Endothelial cell of umbilical vein (primary cell): ENCODE results near the gene PLXNB2. TPM values are rescaled to one million over a fixed set of nuclear protein-coding genes. Genes with fewer than 3 reads are reported as not detected.

Experiments used
- BruUV-seq: library from RNA; stranded (reverse); fragments of 400-500 nt; replicated peaks from 2 replicates; lab custom pipeline; 2021; lab: Mats Ljungman, UMichigan
- CTCF ChIA-PET: fragments of 300-600, 350-600 bp; sonication (Branson Sonifier 250); formaldehyde crosslinking; loops from one replicate; lab custom pipeline; 2021; ENCODE audit warnings: antibody characterized with exemption, inconsistent platforms; lab: Charles Lee
- POLR2A ChIA-PET: fragments of 300-600, 350-600 bp; sonication (Branson Sonifier 250); formaldehyde crosslinking; loops from one replicate; lab custom pipeline; 2021; ENCODE audit warnings: antibody characterized with exemption, inconsistent platforms; lab: Charles Lee
- DNase-seq: peaks from one replicate; pipeline ENCODE4 v3.0.0-alpha.2; 2011; ENCODE audit warnings: low read depth, low spot score
- FAIRE-seq: peaks from 2 replicates; lab custom pipeline; 2011; peaks lifted over from hg19 to GRCh38; lab: Jason Lieb, UNC
- H2AFZ ChIP-seq: 2 replicates; pipeline ENCODE4 v1.6.0; 2012; ENCODE audit warnings: low read depth, low read length, control low read depth, inconsistent platforms
- H3K27ac ChIP-seq: 2 replicates; pipeline ENCODE4 v1.5.1; 2011; ENCODE audit warnings: low read depth, mild to moderate bottlenecking, control low read depth, low read length, moderate library complexity; ENCODE audit not compliant: insufficient read depth
- H3K27me3 ChIP-seq, 2 experiments: 2 replicates each; pipeline versions ENCODE4 v1.6.0 to v1.6.1; 2011; ENCODE audit warnings: low read length in 2 of 2, mixed read lengths in 1 of 2; ENCODE audit not compliant: control insufficient read depth in 2 of 2, insufficient read depth in 2 of 2
- H3K36me3 ChIP-seq, 2 experiments: 2 replicates in 1 of 2; 3 replicates in 1 of 2; pipeline ENCODE4 v1.5.1; 2011; ENCODE audit warnings: low read length in 2 of 2, mild to moderate bottlenecking in 1 of 2, moderate library complexity in 1 of 2; ENCODE audit not compliant: control insufficient read depth in 2 of 2, insufficient read depth in 2 of 2; ENCODE audit errors: extremely low read depth in 1 of 2
- H3K4me1 ChIP-seq: 3 replicates; pipeline ENCODE4 v1.5.1; 2011; ENCODE audit warnings: mild to moderate bottlenecking, low read length; ENCODE audit not compliant: control insufficient read depth, insufficient read depth; ENCODE audit errors: extremely low read depth
- H3K4me2 ChIP-seq: 2 replicates; pipeline ENCODE4 v1.6.1; 2011; ENCODE audit warnings: low read length, control low read depth, mixed read lengths; ENCODE audit not compliant: insufficient read depth
- H3K4me3 ChIP-seq, 3 experiments: fragments of 200-600 bp in 1 of 3; sonication (generic), shearing (Covaris generic) in 1 of 3; replicated peaks in 1 of 3; 2 replicates each; pipeline ENCODE4 v1.5.1; 2011 to 2016; ENCODE audit warnings: control low read depth in 3 of 3, low read length in 3 of 3, mild to moderate bottlenecking in 2 of 3, inconsistent platforms in 1 of 3, low read depth in 1 of 3, moderate library complexity in 1 of 3; ENCODE audit not compliant: insufficient read depth in 1 of 3
- H3K79me2 ChIP-seq: 2 replicates; pipeline ENCODE4 v1.6.0; 2012; ENCODE audit warnings: low read length, inconsistent platforms; ENCODE audit not compliant: control insufficient read depth, insufficient read depth
- H3K9ac ChIP-seq: replicated peaks from 2 replicates; pipeline ENCODE3; 2011; ENCODE audit warnings: low read length, control low read depth; ENCODE audit not compliant: insufficient read depth; ENCODE audit errors: extremely low read depth
- H3K9me1 ChIP-seq: replicated peaks from 3 replicates; pipeline ENCODE4 v1.6.0; 2011; ENCODE audit warnings: mild to moderate bottlenecking, low read length; ENCODE audit not compliant: control insufficient read depth, insufficient read depth; ENCODE audit errors: extremely low read depth
- H3K9me3 ChIP-seq: replicated peaks from 2 replicates; pipeline ENCODE4 v1.5.1; 2012; ENCODE audit warnings: low read length, inconsistent platforms; ENCODE audit not compliant: control insufficient read depth, insufficient read depth
- H4K20me1 ChIP-seq: replicated peaks from 2 replicates; pipeline ENCODE3; 2011; ENCODE audit warnings: mild to moderate bottlenecking, low read length; ENCODE audit not compliant: control insufficient read depth, insufficient read depth; ENCODE audit errors: extremely low read depth
- EZH2 ChIP-seq: IDR thresholded peaks from 2 replicates; pipeline ENCODE4 v1.6.1; 2012; ENCODE audit warnings: borderline replicate concordance, low read depth, mild to moderate bottlenecking, moderate library complexity, low read length, inconsistent platforms; ENCODE audit not compliant: severe bottlenecking
- FOS ChIP-seq: IDR thresholded peaks from 2 replicates; pipeline ENCODE4 v1.6.1; 2011; ENCODE audit warnings: mild to moderate bottlenecking, low read length, moderate library complexity, borderline replicate concordance; ENCODE audit not compliant: insufficient read depth
- GATA2 ChIP-seq: IDR thresholded peaks from 2 replicates; pipeline ENCODE4 v1.7.0; 2011; ENCODE audit warnings: low read depth, mild to moderate bottlenecking, moderate library complexity, mixed read lengths, low read length; ENCODE audit not compliant: insufficient read length, insufficient read depth
- JUN ChIP-seq: IDR thresholded peaks from 2 replicates; pipeline ENCODE4 v1.6.1; 2011; ENCODE audit warnings: borderline replicate concordance, low read depth; ENCODE audit not compliant: insufficient read length, insufficient read depth
- MYC ChIP-seq: IDR thresholded peaks from one replicate; pipeline ENCODE4 v1.6.1; 2011; ENCODE audit warnings: mild to moderate bottlenecking, low read depth, low read length
- POLR2A ChIP-seq: IDR thresholded peaks from 2 replicates; pipeline ENCODE4 v1.6.1; 2012; ENCODE audit warnings: low read depth, mild to moderate bottlenecking, control low read depth, low read length
- POLR2AphosphoS5 ChIP-seq: IDR thresholded peaks from 2 replicates; pipeline ENCODE4 v1.6.1; 2012; ENCODE audit warnings: low read depth, mild to moderate bottlenecking, control low read depth, low read length, moderate library complexity; ENCODE audit not compliant: insufficient read depth
- dilution Hi-C: fragments of 300-500 bp; cut with MboI; formaldehyde crosslinking; loops from one replicate; pipeline ENCODE4 v1.15.0; 2019; ENCODE audit warnings: low sequenced_read_pairs; ENCODE audit not compliant: extremely low pct_ligation_motif_present
- intact Hi-C: fragments of 100-400 bp; cut with micrococcal nuclease; formaldehyde crosslinking; loops from one replicate; pipeline ENCODE4 v1.10.0; 2022
- polyA plus RNA-seq, 4 experiments: library from polyadenylated mRNA; depleted of rRNA in 3 of 4; stranded (reverse) in 3 of 4; unstranded in 1 of 4; fragments of >200 nt; gene quantifications; 2 replicates each; pipeline versions ENCODE4 v1.2.1 to v1.2.3, GENCODE V29; 2011 to 2012; ENCODE audit warnings: missing spikeins in 1 of 4
- total RNA-seq: library from RNA; stranded (reverse); gene quantifications from 2 replicates; pipeline ENCODE4 v1.2.3, GENCODE V29; 2021
- TF ChIP-seq, protein P1 (sequence below), 2 donors: IDR thresholded peaks; 1 replicate in 1 of 2; 2 replicates in 1 of 2; pipeline ENCODE4 v1.5.1; 2011; ENCODE audit warnings: low read length in 2 of 2, mild to moderate bottlenecking in 2 of 2, moderate library complexity in 2 of 2, control low read depth in 1 of 2, inconsistent platforms in 1 of 2, low read depth in 1 of 2; ENCODE audit not compliant: insufficient read depth in 1 of 2; ENCODE audit errors: extremely low read depth in 1 of 2
- TF ChIP-seq, protein P2 (sequence below): IDR thresholded peaks from 2 replicates; pipeline ENCODE4 v1.6.1; 2011; ENCODE audit not compliant: insufficient read depth, insufficient read length

The PLXNB2 gene
- total and polyA plus RNA-seq, 2 donors (not counting 3 experiments of a cell fraction or from before 2014, with no cell fraction given), result 82.3 to 139 TPM

DNA sequence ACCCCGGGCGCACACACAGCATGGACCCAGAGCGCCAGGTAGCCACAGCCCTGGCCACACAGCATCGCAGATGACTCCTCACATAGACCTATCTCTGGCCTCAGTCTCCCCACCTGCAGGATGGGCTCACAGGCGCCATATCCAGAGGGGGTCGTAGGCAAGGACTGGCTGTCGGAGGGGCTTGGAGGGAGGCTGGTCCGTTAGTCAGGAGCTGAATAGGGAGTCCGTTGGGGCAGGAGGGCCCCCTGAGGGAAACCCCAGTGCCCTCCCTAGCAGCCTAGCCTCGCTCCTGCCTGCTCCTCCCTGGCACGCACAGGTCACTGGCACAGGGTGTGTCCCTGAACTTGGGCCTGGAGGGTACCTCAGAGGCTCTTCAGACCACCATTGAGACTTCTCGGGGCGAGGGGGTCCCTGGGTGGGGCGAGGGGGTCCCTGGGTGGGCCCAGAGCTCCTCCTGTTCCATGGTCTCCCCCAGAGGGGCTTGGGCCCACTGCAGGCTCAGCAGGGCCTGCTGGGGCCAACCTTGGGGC is 2.0 kb downstream of the PLXNB2 start:
- Histone ChIP-seq H3K9me3 (no peaks in the 10 kb centered on the region), H3K9me1 (no peaks in the 10 kb centered on the region), H3K36me3 (peaks cover 0 to 6% of the 10 kb centered on the region in 2 experiments), H3K27me3 (no peaks in the 10 kb centered on the region), H3K4me3 (peak overlapping the region in 1 of 3 experiments; percentile 95), H3K4me2 (peak overlapping the region; percentile 76), H3K27ac (peak overlapping the region; percentile 79), H3K4me1 (peaks cover 27% of the 10 kb centered on the region), H4K20me1 (no peaks in the 10 kb centered on the region), H2AFZ (no peak overlapping the region), H3K79me2 (peaks cover 61% of the 10 kb centered on the region), H3K9ac (peak overlapping the region; percentile 0)
- no peak for FAIRE-seq
- dilution Hi-C loops, result no loop called here
- DNase-seq, result no peak
- ChIA-PET POLR2A (interaction anchor here (0.9 to 1.9 kb wide), 3 partner anchors 9 to 12 kb away, joined by 4 to 9 read pairs (median 8); no protein-coding TSS in a partner anchor), CTCF (interaction anchor here (1.0 to 3.6 kb wide), 6 partner anchors 12 to 36 kb away, joined by 3 to 26 read pairs (median 10); no protein-coding TSS in a partner anchor)
- BruUV-seq, result no TSS peak
- intact Hi-C loops, result loop anchor here (5.0 kb wide), 1 partner anchor 37 kb away; the partner anchor contains the start of gene PPP6R2
- TF ChIP-seq, protein P1, sequence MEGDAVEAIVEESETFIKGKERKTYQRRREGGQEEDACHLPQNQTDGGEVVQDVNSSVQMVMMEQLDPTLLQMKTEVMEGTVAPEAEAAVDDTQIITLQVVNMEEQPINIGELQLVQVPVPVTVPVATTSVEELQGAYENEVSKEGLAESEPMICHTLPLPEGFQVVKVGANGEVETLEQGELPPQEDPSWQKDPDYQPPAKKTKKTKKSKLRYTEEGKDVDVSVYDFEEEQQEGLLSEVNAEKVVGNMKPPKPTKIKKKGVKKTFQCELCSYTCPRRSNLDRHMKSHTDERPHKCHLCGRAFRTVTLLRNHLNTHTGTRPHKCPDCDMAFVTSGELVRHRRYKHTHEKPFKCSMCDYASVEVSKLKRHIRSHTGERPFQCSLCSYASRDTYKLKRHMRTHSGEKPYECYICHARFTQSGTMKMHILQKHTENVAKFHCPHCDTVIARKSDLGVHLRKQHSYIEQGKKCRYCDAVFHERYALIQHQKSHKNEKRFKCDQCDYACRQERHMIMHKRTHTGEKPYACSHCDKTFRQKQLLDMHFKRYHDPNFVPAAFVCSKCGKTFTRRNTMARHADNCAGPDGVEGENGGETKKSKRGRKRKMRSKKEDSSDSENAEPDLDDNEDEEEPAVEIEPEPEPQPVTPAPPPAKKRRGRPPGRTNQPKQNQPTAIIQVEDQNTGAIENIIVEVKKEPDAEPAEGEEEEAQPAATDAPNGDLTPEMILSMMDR (IDR thresholded peaks at IDR 0.05; ENCODE audit: extremely low read depth in 1 of 2, insufficient read depth in 1 of 2, low read depth in 1 of 2, low read length in 2 of 2), result no peak
- TF ChIP-seq EZH2 (no peak), MYC (no peak), GATA2 (no peak), POLR2AphosphoS5 (no peak), FOS (no peak), POLR2A (no peak), JUN (no peak)
- TF ChIP-seq, protein P2, sequence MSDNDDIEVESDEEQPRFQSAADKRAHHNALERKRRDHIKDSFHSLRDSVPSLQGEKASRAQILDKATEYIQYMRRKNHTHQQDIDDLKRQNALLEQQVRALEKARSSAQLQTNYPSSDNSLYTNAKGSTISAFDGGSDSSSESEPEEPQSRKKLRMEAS, result no peak
